Spleen (tissue), 7 donors: ENCODE data around the gene SPACDR.

Source experiments
- POLR2A ChIP-seq, 3 donors: fragments of 450-650 bp; IDR thresholded peaks; one replicate each; pipeline ENCODE4 v1.5.1; 2017; ENCODE audit warnings: antibody characterized with exemption in 3 of 3, mild to moderate bottlenecking in 1 of 3
- POLR2AphosphoS5 ChIP-seq, 3 donors: sonication (generic); formaldehyde crosslinking; IDR thresholded peaks; one replicate each; pipeline ENCODE4 v1.5.1; 2017; ENCODE audit warnings: antibody characterized with exemption in 3 of 3
- TF ChIP-seq, protein P1 (sequence below), 11 experiments: fragments of 200-600 bp in 7 of 11; fragments of 450-650 bp in 4 of 11; sonication (generic) in 4 of 11; IDR thresholded peaks in 8 of 11; conservative IDR thresholded peaks in 3 of 11; 1 replicate in 7 of 11; 2 replicates in 4 of 11; pipeline versions ENCODE4 v1.4.0 to v1.8.0; 2016 to 2021; ENCODE audit warnings: antibody characterized with exemption in 11 of 11, inconsistent platforms in 4 of 11, mild to moderate bottlenecking in 1 of 11
- donor health status: DM: no; HTN: no; CAD: no; lungs with moderate emphysema.
- donor health status: DM: no; HTN: no; CAD: no.
- donor health status: DM: no; HTN: no; CAD: no.

DNA sequence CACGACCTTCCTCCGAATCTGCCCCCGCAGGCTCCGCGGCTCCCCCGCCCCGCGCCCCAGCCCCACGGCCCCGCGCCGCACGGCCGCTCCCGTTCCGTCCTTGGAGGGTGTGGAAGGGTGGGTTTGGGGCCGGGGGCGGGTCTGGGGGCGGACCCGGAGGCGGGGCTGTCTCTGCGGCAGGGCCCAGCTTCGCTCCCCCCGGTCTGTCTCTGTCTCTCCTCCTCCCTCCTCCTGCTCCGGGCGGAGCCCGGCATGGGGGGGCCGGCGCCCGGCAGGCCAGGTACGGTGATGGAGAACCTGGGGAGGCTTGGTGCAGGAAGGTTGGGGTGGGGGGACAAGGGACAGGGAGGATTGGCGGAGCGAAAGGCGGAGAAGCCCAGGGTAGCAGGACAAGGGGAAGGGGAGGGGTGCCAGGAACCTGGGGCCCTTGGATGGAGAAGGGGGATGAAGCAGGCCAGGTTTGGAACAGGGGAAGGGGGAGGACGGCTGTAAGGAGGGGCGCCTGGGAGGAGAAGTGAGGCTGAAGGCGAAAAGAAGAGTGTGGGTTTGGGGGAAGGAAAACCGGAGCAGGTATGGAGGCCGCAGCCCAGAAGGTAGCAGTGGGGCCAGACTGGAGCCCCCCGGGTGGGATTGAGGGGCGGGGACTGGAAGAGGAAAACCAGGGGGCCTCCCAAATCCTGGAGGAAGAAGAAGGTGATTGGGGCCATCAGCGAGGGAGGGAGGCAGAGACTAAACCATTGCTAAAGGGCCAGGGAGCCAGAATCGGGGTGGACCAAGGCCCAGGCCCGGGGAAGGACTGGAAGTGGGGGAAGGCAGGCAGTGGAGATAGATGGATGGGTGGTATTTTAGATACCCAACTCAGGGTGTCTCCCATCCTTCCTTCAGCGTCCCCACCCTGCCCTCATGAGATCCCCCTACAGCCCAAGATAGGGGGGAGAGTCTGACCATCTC is 19.9 kb upstream of the SPACDR start, which contains the start of gene NYAP1:
- TF ChIP-seq, protein P1, sequence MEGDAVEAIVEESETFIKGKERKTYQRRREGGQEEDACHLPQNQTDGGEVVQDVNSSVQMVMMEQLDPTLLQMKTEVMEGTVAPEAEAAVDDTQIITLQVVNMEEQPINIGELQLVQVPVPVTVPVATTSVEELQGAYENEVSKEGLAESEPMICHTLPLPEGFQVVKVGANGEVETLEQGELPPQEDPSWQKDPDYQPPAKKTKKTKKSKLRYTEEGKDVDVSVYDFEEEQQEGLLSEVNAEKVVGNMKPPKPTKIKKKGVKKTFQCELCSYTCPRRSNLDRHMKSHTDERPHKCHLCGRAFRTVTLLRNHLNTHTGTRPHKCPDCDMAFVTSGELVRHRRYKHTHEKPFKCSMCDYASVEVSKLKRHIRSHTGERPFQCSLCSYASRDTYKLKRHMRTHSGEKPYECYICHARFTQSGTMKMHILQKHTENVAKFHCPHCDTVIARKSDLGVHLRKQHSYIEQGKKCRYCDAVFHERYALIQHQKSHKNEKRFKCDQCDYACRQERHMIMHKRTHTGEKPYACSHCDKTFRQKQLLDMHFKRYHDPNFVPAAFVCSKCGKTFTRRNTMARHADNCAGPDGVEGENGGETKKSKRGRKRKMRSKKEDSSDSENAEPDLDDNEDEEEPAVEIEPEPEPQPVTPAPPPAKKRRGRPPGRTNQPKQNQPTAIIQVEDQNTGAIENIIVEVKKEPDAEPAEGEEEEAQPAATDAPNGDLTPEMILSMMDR (IDR thresholded peaks at IDR 0.05 in 8 of 11, conservative IDR thresholded peaks at IDR 0.05 in 3 of 11): no peak
- TF ChIP-seq POLR2A (IDR thresholded peaks at IDR 0.05): no peak
- no peak for TF ChIP-seq POLR2AphosphoS5 (IDR thresholded peaks at IDR 0.05)
